ENCODE data around the gene COX11. TPM values are rescaled to one million over a fixed set of nuclear protein-coding genes. Genes with fewer than 3 reads are reported as not detected.

Gene COX11
- total and polyA plus RNA-seq, 2 donors (not counting 3 experiments of a cell fraction or from before 2014, with no cell fraction given) = 47.3 to 55.9 TPM

DNA sequence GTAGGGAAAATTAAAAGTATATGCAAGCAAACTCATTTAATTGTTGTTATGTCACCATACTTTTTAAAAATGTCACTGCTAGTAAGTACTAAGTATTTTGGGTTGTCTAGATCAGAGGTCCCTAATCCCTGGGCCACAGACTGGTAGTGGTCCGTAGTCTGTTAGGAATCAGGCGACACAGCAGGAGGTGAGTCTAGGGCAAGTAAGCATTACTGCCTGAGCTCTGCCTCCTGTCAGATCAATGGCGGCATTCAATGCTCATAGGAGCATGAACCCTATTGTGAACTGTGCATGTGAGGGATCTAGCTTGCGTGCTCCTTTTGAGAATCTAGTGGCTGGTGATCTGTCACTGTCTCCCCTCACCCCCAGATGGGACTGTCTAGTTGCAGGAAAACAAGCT, 21.7 kb upstream of the COX11 start:
- Histone ChIP-seq H3K4me2 (ENCODE audit: insufficient read depth, low read length) (no peak overlapping the region), H3K27ac (ENCODE audit: insufficient read depth, low read depth, low read length) (no peak overlapping the region), H3K9ac (replicated peaks; ENCODE audit: extremely low read depth, insufficient read depth, low read length) (no peak overlapping the region), H3K27me3 (ENCODE audit: control insufficient read depth in 2 of 2, insufficient read depth in 2 of 2, low read length in 2 of 2) (no peaks in the 10 kb centered on the region), H3K9me3 (replicated peaks; ENCODE audit: control insufficient read depth, insufficient read depth, low read length) (no peaks in the 10 kb centered on the region), H4K20me1 (replicated peaks; ENCODE audit: control insufficient read depth, extremely low read depth, insufficient read depth, low read length) (no peaks in the 10 kb centered on the region), H2AFZ (ENCODE audit: low read depth, low read length) (no peak overlapping the region), H3K9me1 (replicated peaks; ENCODE audit: control insufficient read depth, extremely low read depth, insufficient read depth, low read length) (no peaks in the 10 kb centered on the region), H3K79me2 (ENCODE audit: control insufficient read depth, insufficient read depth, low read length) (no peaks in the 10 kb centered on the region), H3K4me3 (replicated peaks in 1 of 3; ENCODE audit: insufficient read depth in 1 of 3, low read depth in 1 of 3, low read length in 3 of 3) (no peak overlapping the region), H3K4me1 (ENCODE audit: control insufficient read depth, extremely low read depth, insufficient read depth, low read length) (peaks cover 5% of the 10 kb centered on the region), H3K36me3 (ENCODE audit: control insufficient read depth in 2 of 2, extremely low read depth in 1 of 2, insufficient read depth in 2 of 2, low read length in 2 of 2) (no peaks in the 10 kb centered on the region)
- TF ChIP-seq GATA2 (IDR thresholded peaks at IDR 0.05; ENCODE audit: insufficient read depth, insufficient read length, low read depth, low read length) (no peak), MYC (IDR thresholded peaks at IDR 0.05; ENCODE audit: low read depth, low read length) (no peak), EZH2 (IDR thresholded peaks at IDR 0.05; ENCODE audit: borderline replicate concordance, low read depth, low read length, severe bottlenecking) (no peak), JUN (IDR thresholded peaks at IDR 0.05; ENCODE audit: borderline replicate concordance, insufficient read depth, insufficient read length, low read depth) (no peak), CTCF (IDR thresholded peaks at IDR 0.05; ENCODE audit: extremely low read depth in 1 of 2, insufficient read depth in 1 of 2, low read depth in 1 of 2, low read length in 2 of 2) (no peak), POLR2A (IDR thresholded peaks at IDR 0.05; ENCODE audit: low read depth, low read length) (no peak), POLR2AphosphoS5 (IDR thresholded peaks at IDR 0.05; ENCODE audit: insufficient read depth, low read depth, low read length) (no peak), FOS (IDR thresholded peaks at IDR 0.05; ENCODE audit: borderline replicate concordance, insufficient read depth, low read length) (no peak)
- TF ChIP-seq, protein P1, sequence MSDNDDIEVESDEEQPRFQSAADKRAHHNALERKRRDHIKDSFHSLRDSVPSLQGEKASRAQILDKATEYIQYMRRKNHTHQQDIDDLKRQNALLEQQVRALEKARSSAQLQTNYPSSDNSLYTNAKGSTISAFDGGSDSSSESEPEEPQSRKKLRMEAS (IDR thresholded peaks at IDR 0.05; ENCODE audit: insufficient read depth, insufficient read length) = no peak
- POLR2A ChIA-PET = no interaction called here
- intact Hi-C loops (cut with micrococcal nuclease) = loop anchor here (10.0 kb wide), 1 partner anchor 1955 kb away; no protein-coding TSS in a partner anchor
- FAIRE-seq (no peak), DNase-seq (ENCODE audit: low read depth, low spot score) (no peak)
- dilution Hi-C loops (cut with MboI; ENCODE audit: extremely low pct_ligation_motif_present, low sequenced_read_pairs) = no loop called here
- CTCF ChIA-PET = interaction anchor here (2.4 to 9.7 kb wide), 3 partner anchors 14 to 360 kb away, joined by 10 to 136 read pairs (median 99); no protein-coding TSS in a partner anchor
- BruUV-seq (replicated peaks) = no TSS peak
